Motor neuron (in vitro differentiated cells): ENCODE results near the gene PLEKHH2. TPM values are rescaled to one million over a fixed set of nuclear protein-coding genes. Genes with fewer than 3 reads are reported as not detected.
A peak's percentile ranks its signal among the peaks of the same experiment; 100 is the strongest.

ENCODE experiments used
- ATAC-seq, 8 experiments: fragments of 200-7000 bp; cut with Tn5 transposase; replicated peaks in 6 of 8; 2 replicates each; pipeline ENCODE4 v1.8.0; 2021; ENCODE audit warnings: mild to moderate bottlenecking in 8 of 8, moderate library complexity in 8 of 8
- H3K27ac ChIP-seq, 2 donors: fragments of 250-450 bp; sonication (Bioruptor Pico); 2 replicates each; pipeline ENCODE4 v1.9.0; 2021; ENCODE audit warnings: antibody characterized with exemption in 2 of 2, mild to moderate bottlenecking in 2 of 2, moderate library complexity in 1 of 2
- H3K4me1 ChIP-seq, 2 donors: fragments of 250-450 bp; sonication (Bioruptor Pico); replicated peaks in 1 of 2; 2 replicates each; pipeline ENCODE4 v1.6.1; 2021; ENCODE audit warnings: antibody characterized with exemption in 2 of 2, mild to moderate bottlenecking in 2 of 2, moderate library complexity in 1 of 2
- H3K4me3 ChIP-seq, 5 donors: fragments of 250-450 bp; sonication (Bioruptor Pico); 2 replicates each; pipeline ENCODE4 v1.9.0; 2021; ENCODE audit warnings: antibody characterized with exemption in 5 of 5, mild to moderate bottlenecking in 5 of 5, moderate library complexity in 4 of 5
- WGBS, 10 experiments: fragments of 450-650 bp; shearing (Covaris generic); methylation state at CpG; one replicate each; pipeline ENCODE4 v1.0.0; 2022; 5-methylcytosine and 5-hydroxymethylcytosine counted together
- in situ Hi-C, 9 experiments: fragments of 400-800 bp; cut with MboI; loops; one replicate each; pipeline ENCODE4 v1.15.0; 2021; ENCODE audit warnings: low sequenced_read_pairs in 9 of 9, low pct_unique_long_range_greater_than_20kb in 2 of 9; ENCODE audit not compliant: unreplicated experiment in 9 of 9
- total RNA-seq, 8 experiments: library from RNA; unstranded; fragments of 300-600 nt; gene quantifications; 2 replicates each; pipeline versions ENCODE4 v1.2.3 to v1.2.4, GENCODE V29; 2022

Gene PLEKHH2
- total RNA-seq, 8 experiments from 2014 or later = 1.0 to 57.4 (median 2.8) TPM

DNA sequence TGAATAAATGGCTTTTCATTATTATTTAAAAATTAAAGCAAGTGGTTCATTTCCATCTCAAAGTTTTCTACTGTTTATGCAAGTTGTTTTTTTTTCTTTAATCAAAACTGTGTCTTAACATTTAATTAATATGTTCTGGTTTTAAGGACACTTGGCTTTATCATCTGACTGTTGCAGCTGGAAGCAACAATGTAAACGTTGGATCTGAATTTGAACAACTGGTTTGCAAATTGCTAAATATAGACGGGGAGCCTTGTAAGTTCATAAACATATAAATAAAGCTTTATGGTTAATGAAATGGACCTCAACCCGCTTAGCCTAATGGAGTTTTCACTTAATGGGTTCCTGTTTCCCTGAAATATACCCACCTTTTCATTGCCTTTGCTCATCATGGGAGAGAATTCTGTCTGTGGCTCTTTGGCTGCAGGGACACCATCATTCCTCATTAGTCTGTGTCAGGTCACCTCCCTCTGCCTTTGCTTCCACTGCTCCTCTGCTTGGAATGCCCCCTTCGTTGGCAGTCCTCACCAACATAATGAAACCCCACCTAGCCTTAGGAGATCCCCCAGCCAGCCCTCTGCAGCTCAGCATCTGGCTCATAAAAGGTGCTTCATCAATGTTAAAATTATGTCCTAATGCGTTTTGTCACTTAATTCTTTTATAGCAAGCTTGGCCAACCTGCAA, 92.6 kb downstream of the PLEKHH2 start:
- Histone ChIP-seq H3K27ac (no peak overlapping the region), H3K4me3 (no peak overlapping the region), H3K4me1 (no peaks in the 10 kb centered on the region)
- WGBS, 10 experiments = 7 to 67% (median 44%) methylated on average over 1 to 5 of the region's 5 CpGs
- ATAC-seq = peak in 2 of 8 experiments; percentile 12 to 21
- in situ Hi-C loops = no loop called here

DNA sequence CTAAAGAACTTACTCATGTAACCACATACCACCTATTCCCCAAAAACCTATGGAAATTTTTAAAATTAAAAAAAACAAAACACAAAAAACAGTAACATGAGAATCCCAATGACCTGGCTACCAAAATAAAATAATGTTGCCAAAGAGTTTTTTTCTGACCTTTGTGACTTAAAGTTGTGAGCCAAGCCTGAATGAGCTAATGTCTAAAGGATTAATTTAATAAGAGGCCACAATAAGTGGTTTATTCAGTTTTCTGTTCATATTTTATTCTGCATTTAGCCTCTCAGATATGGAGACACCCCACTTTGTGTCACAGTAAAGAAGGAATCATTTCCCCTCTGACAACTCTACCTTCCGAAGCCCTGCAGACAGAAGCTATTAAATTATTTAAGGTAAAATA, 94.2 kb downstream of the PLEKHH2 start:
- H3K4me1 ChIP-seq = no peaks in the 10 kb centered on the region
- H3K27ac ChIP-seq = no peak overlapping the region
- in situ Hi-C loops = no loop called here
- H3K4me3 ChIP-seq = no peak overlapping the region
- no peak for ATAC-seq
- WGBS, 10 experiments = 60 to 100% (median 100%) methylated on average over 1 of the region's 1 CpG; no CpG with 5 or more reads in 1 of the 10 experiments

DNA sequence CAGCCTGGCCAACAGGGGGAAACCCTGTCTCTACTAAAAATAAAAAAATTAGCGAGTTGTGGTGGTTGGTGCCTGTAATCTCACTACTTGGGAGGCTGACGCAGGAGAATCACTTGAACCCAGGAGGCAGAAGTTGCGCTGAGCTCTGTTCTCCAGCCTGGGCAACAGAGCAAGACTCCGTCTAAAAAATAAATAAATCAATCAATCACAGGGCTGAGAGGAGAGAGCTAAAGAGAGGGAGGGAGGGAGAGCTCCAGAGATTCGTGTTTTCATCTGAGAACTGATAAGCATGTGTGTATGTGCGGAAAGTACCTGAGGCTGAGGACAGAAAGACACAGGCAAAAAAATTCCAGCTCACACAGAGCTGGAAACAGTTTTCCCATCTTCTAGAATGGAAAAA, 99.6 kb downstream of the PLEKHH2 start:
- WGBS, 10 experiments = 60 to 100% (median 84%) methylated on average over 1 to 6 of the region's 6 CpGs; no CpG with 5 or more reads in 3 of the 10 experiments
- no peak overlapping the region for H3K27ac ChIP-seq

GRCh38 chr2:43737097-43737854, 100.2 kb downstream of the PLEKHH2 start:
- ATAC-seq = no peak

More for the DNA sequence above, 99.6 kb downstream of the PLEKHH2 start:
- no peak overlapping the region for H3K4me3 ChIP-seq
- in situ Hi-C loops = no loop called here
- ATAC-seq = no peak
- peaks cover 0 to 4% of the 10 kb centered on the region in 2 donors for H3K4me1 ChIP-seq

GRCh38 chr2:43737855-43738254, 100.8 kb downstream of the PLEKHH2 start:
- no peak overlapping the region for H3K27ac ChIP-seq
- in situ Hi-C loops = no loop called here
- no peak for ATAC-seq
- H3K4me1 ChIP-seq = peaks cover 0 to 4% of the 10 kb centered on the region in 2 donors
- H3K4me3 ChIP-seq = no peak overlapping the region
- 88 to 100% (median 98%) methylated on average over 1 to 2 of the region's 2 CpGs for WGBS, 10 experiments

More at GRCh38 chr2:43737097-43737854, 100.2 kb downstream of the PLEKHH2 start:
- Histone ChIP-seq H3K27ac (no peak overlapping the region), H3K4me1 (peaks cover 0 to 4% of the 10 kb centered on the region in 2 donors), H3K4me3 (no peak overlapping the region)
- in situ Hi-C loops = no loop called here
- WGBS, 10 experiments = 34 to 100% (median 85%) methylated on average over 3 to 8 of the region's 8 CpGs

DNA sequence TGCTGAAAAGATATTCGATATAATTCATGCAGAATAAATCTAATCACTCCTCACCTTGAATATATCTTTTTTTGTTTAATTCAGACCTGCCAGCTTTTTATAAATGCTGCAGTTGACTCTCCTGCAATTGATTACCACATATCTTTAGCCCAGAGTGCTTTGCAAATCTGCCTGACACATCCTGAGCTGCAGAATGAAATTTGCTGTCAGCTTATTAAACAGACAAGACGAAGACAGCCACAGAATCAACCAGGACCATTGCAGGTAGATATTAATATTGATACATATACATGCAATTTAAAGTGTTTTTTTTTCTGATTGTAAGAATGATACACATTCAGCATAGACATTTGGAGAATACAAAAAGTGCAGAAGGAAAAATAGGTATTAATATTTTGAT, 101.2 kb downstream of the PLEKHH2 start:
- Histone ChIP-seq H3K4me3 (no peak overlapping the region), H3K4me1 (peaks cover 0 to 4% of the 10 kb centered on the region in 2 donors), H3K27ac (no peak overlapping the region)
- ATAC-seq = no peak
- in situ Hi-C loops = no loop called here
- WGBS, 10 experiments = 75 to 100% (median 85%) methylated on average over 1 to 2 of the region's 2 CpGs; no CpG with 5 or more reads in 1 of the 10 experiments

- WGBS, 10 experiments = 66 to 96% (median 90%) methylated on average over 2 to 5 of the region's 5 CpGs; no CpG with 5 or more reads in 1 of the 10 experiments
- no peak for ATAC-seq
- H3K27ac ChIP-seq = no peak overlapping the region
- H3K4me3 ChIP-seq = no peak overlapping the region
- no peaks in the 10 kb centered on the region for H3K4me1 ChIP-seq
- in situ Hi-C loops = no loop called here
Measured at GRCh38 chr2:43743706-43744105, 106.6 kb downstream of the PLEKHH2 start.

GRCh38 chr2:43745457-43745856, 108.4 kb downstream of the PLEKHH2 start:
- in situ Hi-C loops = no loop called here
- Histone ChIP-seq H3K4me1 (no peaks in the 10 kb centered on the region), H3K4me3 (no peak overlapping the region), H3K27ac (no peak overlapping the region)
- peak in 2 of 8 experiments; percentile 24 to 56 for ATAC-seq
- 0 to 100% (median 88%) methylated on average over 1 to 3 of the region's 3 CpGs for WGBS, 10 experiments

DNA sequence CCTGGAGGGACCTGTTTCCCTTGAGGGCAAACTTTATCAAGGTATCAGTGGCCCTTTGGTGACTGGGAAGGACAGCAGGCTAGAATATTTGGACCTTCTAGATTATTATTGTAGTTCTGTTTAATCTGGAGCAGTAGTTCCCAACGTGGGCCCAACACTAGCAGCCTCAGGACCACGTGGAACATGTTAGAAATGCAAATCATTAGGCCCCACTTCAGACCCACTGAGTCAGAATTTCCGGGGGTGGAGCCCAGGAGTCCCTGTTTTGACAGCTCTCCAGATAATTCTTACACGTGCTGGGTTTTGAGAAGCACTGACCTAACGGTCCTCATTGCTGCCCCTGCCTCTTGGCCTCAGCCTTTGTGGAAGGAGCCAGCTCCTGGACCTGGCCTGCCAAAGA, 111.3 kb downstream of the PLEKHH2 start:
- Histone ChIP-seq H3K4me1 (no peaks in the 10 kb centered on the region), H3K27ac (no peak overlapping the region), H3K4me3 (no peak overlapping the region)
- WGBS, 10 experiments = 42 to 100% (median 74%) methylated on average over 1 to 5 of the region's 5 CpGs; no CpG with 5 or more reads in 3 of the 10 experiments
- in situ Hi-C loops = no loop called here
- no peak for ATAC-seq

DNA sequence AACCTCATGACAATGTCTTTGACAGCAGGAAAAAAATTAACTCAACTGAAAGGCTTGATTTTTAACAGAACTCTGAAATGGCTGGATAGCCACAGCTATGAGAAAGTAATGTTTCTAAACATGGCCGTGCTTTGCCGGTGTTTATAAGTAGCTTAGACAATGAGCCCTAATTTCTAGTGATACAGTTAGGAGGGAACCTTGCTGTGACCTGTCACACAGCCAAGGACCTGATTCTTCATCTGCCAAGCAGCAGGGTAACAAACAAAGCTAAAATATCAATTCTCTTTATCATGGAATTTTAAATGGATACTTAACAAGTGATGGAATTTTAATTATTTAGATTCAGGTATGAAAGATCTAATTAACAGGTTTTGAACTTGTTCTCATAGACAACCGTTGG, 112.5 kb downstream of the PLEKHH2 start:
- ATAC-seq = no peak
- no peak overlapping the region for H3K4me3 ChIP-seq
- no peak overlapping the region for H3K27ac ChIP-seq
- WGBS, 10 experiments = 0 to 100% (median 64%) methylated on average over 1 to 3 of the region's 3 CpGs; no CpG with 5 or more reads in 2 of the 10 experiments
- H3K4me1 ChIP-seq = no peaks in the 10 kb centered on the region
- in situ Hi-C loops = no loop called here

DNA sequence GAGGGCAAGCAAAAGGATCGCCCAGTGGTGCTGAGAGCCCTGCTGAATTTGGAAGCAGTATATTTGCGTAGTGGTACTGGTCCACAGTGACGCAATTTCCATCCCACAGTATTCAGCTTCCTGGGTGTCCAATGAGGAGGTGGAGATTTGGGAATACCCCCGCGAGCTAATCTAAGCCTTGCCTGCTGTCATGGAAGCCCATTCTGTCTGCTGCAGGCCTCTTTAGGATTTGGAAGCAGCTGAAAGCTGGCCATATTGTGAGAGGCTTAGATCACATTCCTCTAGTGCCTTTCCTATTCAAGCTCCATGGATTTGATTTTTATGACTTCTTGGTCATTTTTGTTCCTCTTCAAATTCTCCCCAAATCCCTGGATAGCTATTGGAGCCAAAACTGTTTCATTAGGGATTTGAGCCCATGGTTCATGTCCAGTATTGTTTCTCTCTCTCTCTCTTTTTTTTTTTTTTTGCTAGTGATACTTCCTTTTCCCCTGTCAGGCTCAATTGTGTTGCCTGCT, 114.5 kb downstream of the PLEKHH2 start:
- no peak overlapping the region for H3K27ac ChIP-seq
- in situ Hi-C loops = loop anchor here in 1 of 9 experiments (25.0 kb wide), 1 partner anchor 114 kb away; the partner anchor contains the start of gene PLEKHH2
- WGBS, 10 experiments = 83 to 100% (median 96%) methylated on average over 1 to 5 of the region's 5 CpGs; no CpG with 5 or more reads in 2 of the 10 experiments
- no peak for ATAC-seq
- no peak overlapping the region for H3K4me3 ChIP-seq
- H3K4me1 ChIP-seq = no peaks in the 10 kb centered on the region

DNA sequence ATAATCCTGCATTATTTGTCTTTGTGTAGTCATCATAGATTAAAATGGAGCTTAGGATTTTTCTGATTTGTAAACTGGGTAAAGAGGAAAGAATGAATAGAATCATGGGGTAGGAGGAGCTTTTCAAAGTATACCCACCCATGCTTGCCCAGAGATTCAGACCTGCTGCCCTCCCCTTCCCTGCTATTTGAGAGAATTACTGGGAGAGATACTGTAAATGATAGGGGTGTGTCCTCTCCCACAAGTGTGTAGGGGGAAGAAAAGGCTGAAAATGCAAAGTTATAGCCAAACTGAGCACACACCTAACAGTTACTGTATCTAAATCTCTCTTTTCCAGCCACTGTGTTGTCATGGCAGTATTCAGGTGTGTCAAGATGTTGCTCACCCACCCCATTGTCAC, 115.2 kb downstream of the PLEKHH2 start:
- H3K4me3 ChIP-seq = no peak overlapping the region
- ATAC-seq = peak in 2 of 8 experiments; percentile 92 to 93
- in situ Hi-C loops = loop anchor here in 1 of 9 experiments (25.0 kb wide), 1 partner anchor 115 kb away; the partner anchor contains the start of gene PLEKHH2
- no peaks in the 10 kb centered on the region for H3K4me1 ChIP-seq
- H3K27ac ChIP-seq = no peak overlapping the region

GRCh38 chr2:43754180-43754579, 117.1 kb downstream of the PLEKHH2 start:
- in situ Hi-C loops = loop anchor here in 1 of 9 experiments (25.0 kb wide), 1 partner anchor 117 kb away; the partner anchor contains the start of gene PLEKHH2
- 70 to 100% (median 88%) methylated on average over 1 to 4 of the region's 7 CpGs; no CpG with 5 or more reads in 3 of the 10 experiments for WGBS, 10 experiments
- Histone ChIP-seq H3K4me3 (no peak overlapping the region), H3K4me1 (peaks cover 0 to 5% of the 10 kb centered on the region in 2 donors), H3K27ac (no peak overlapping the region)
- ATAC-seq = no peak
